ENCODE data around the gene PCDH15. TPM values are rescaled to one million over a fixed set of nuclear protein-coding genes. Genes with fewer than 3 reads are reported as not detected.

The PCDH15 gene
- total RNA-seq, 2 experiments from 2014 or later: not detected

GRCh38 chr10:53903756-53904155 lies 897.3 kb downstream of the PCDH15 start:
- Histone ChIP-seq H3K9me3 (ENCODE audit: low read length) (no peaks in the 10 kb centered on the region), H3K79me2 (ENCODE audit: insufficient read depth, low read depth, low read length) (no peaks in the 10 kb centered on the region), H2AFZ (ENCODE audit: low read length) (no peak overlapping the region), H3K4me1 (ENCODE audit: insufficient read depth, low read length, poor library complexity, severe bottlenecking) (no peaks in the 10 kb centered on the region), H3K27ac (ENCODE audit: low read depth, low read length, poor library complexity, severe bottlenecking) (no peak overlapping the region), H3K9me2 (ENCODE audit: insufficient read depth, low read length) (no peaks in the 10 kb centered on the region), H4K20me1 (ENCODE audit: insufficient read depth, low read length) (no peaks in the 10 kb centered on the region), H3K36me3 (ENCODE audit: insufficient read depth, low read length) (no peaks in the 10 kb centered on the region), H3K4me3 (ENCODE audit: low read depth, low read length, poor library complexity, severe bottlenecking) (no peak overlapping the region), H3K4me2 (ENCODE audit: low read length) (no peak overlapping the region)
- ChIA-PET POLR2A (interaction anchor here (1.0 kb wide), 1 partner anchor 16 kb away, joined by 3 read pairs; no protein-coding TSS in a partner anchor), CTCF (ENCODE audit: unreplicated experiment) (no interaction called here)
- BruUV-seq (replicated peaks): no TSS peak
- TF ChIP-seq EZH2phosphoT487 (IDR thresholded peaks at IDR 0.05; ENCODE audit: borderline replicate concordance, low read depth, low read length) (no peak), CTCF (conservative IDR thresholded peaks at IDR 0.05; ENCODE audit: low read length) (no peak)
- no peak for DNase-seq (ENCODE audit: low spot score)
- intact Hi-C loops (cut with micrococcal nuclease; ENCODE audit: unreplicated experiment): no loop called here

GRCh38 chr10:53899463-53900160 lies 901.4 kb downstream of the PCDH15 start:
- POLR2A ChIA-PET: interaction anchor here (0.6 kb wide), 1 partner anchor 55 kb away, joined by 3 read pairs; no protein-coding TSS in a partner anchor
- Histone ChIP-seq H3K79me2 (ENCODE audit: insufficient read depth, low read depth, low read length) (no peaks in the 10 kb centered on the region), H4K20me1 (ENCODE audit: insufficient read depth, low read length) (no peaks in the 10 kb centered on the region), H3K9me3 (ENCODE audit: low read length) (no peaks in the 10 kb centered on the region), H3K36me3 (ENCODE audit: insufficient read depth, low read length) (no peaks in the 10 kb centered on the region), H3K27ac (ENCODE audit: low read depth, low read length, poor library complexity, severe bottlenecking) (no peak overlapping the region), H3K4me2 (ENCODE audit: low read length) (no peak overlapping the region), H3K4me3 (ENCODE audit: low read depth, low read length, poor library complexity, severe bottlenecking) (no peak overlapping the region), H2AFZ (ENCODE audit: low read length) (no peak overlapping the region), H3K4me1 (ENCODE audit: insufficient read depth, low read length, poor library complexity, severe bottlenecking) (no peaks in the 10 kb centered on the region), H3K9me2 (ENCODE audit: insufficient read depth, low read length) (no peaks in the 10 kb centered on the region)
- intact Hi-C loops (cut with micrococcal nuclease; ENCODE audit: unreplicated experiment): no loop called here
- TF ChIP-seq CTCF (conservative IDR thresholded peaks at IDR 0.05; ENCODE audit: low read length): no peak
- no peak for TF ChIP-seq EZH2phosphoT487 (IDR thresholded peaks at IDR 0.05; ENCODE audit: borderline replicate concordance, low read depth, low read length)
- CTCF ChIA-PET (ENCODE audit: unreplicated experiment): no interaction called here
- BruUV-seq (replicated peaks): no TSS peak
- DNase-seq (ENCODE audit: low spot score): no peak

- no peak for TF ChIP-seq EZH2phosphoT487 (IDR thresholded peaks at IDR 0.05; ENCODE audit: borderline replicate concordance, low read depth, low read length)
- TF ChIP-seq CTCF (conservative IDR thresholded peaks at IDR 0.05; ENCODE audit: low read length): no peak
- no peak overlapping the region for H3K4me2 ChIP-seq (ENCODE audit: low read length)
- H4K20me1 ChIP-seq (ENCODE audit: insufficient read depth, low read length): no peaks in the 10 kb centered on the region
- H3K4me3 ChIP-seq (ENCODE audit: low read depth, low read length, poor library complexity, severe bottlenecking): no peak overlapping the region
- no TSS peak for BruUV-seq (replicated peaks)
- H3K9me3 ChIP-seq (ENCODE audit: low read length): no peaks in the 10 kb centered on the region
- intact Hi-C loops (cut with micrococcal nuclease; ENCODE audit: unreplicated experiment): no loop called here
- H3K27ac ChIP-seq (ENCODE audit: low read depth, low read length, poor library complexity, severe bottlenecking): no peak overlapping the region
- H3K9me2 ChIP-seq (ENCODE audit: insufficient read depth, low read length): no peaks in the 10 kb centered on the region
- H2AFZ ChIP-seq (ENCODE audit: low read length): no peak overlapping the region
- no peaks in the 10 kb centered on the region for H3K36me3 ChIP-seq (ENCODE audit: insufficient read depth, low read length)
- ChIA-PET CTCF (ENCODE audit: unreplicated experiment) (no interaction called here), POLR2A (no interaction called here)
- H3K4me1 ChIP-seq (ENCODE audit: insufficient read depth, low read length, poor library complexity, severe bottlenecking): no peaks in the 10 kb centered on the region
- no peak for DNase-seq (ENCODE audit: low spot score)
- H3K79me2 ChIP-seq (ENCODE audit: insufficient read depth, low read depth, low read length): no peaks in the 10 kb centered on the region
Measured at GRCh38 chr10:53898532-53898931, 902.5 kb downstream of the PCDH15 start.

Measured in OCI-LY7 (cell line).